K562 (cell line): ENCODE measurements around the gene ADGRG1. TPM values are rescaled to one million over a fixed set of nuclear protein-coding genes. Genes with fewer than 3 reads are reported as not detected.

Source experiments
- ATF2 ChIP-seq: sonication (generic); formaldehyde crosslinking; IDR thresholded peaks from 2 replicates; pipeline ENCODE4 v1.8.1; 2022; ENCODE audit warnings: missing genetic modification reagents
- DDX20 ChIP-seq: fragments of 450-650 bp; IDR thresholded peaks from 2 replicates; pipeline ENCODE4 v1.6.1; 2016; ENCODE audit warnings: missing genetic modification characterization, low read depth, mild to moderate bottlenecking, missing compliant biosample characterization, moderate library complexity
- MGA ChIP-seq: fragments of 450-650 bp; IDR thresholded peaks from 2 replicates; pipeline ENCODE4 v1.6.1; 2016; ENCODE audit warnings: mild to moderate bottlenecking, moderate library complexity
- PRPF4 ChIP-seq: fragments of 200-400 bp; formaldehyde crosslinking; IDR thresholded peaks from one replicate; pipeline ENCODE4 v1.6.1; 2017; ENCODE audit warnings: low read length, low read depth, mild to moderate bottlenecking; ENCODE audit not compliant: insufficient read depth, poor library complexity, severe bottlenecking
- SAP30 ChIP-seq: fragments of 200-600 bp; sonication (generic); IDR thresholded peaks from 2 replicates; pipeline ENCODE4 v1.6.1; 2012; ENCODE audit warnings: borderline replicate concordance, low read depth, mild to moderate bottlenecking, moderate library complexity, low read length, control low read depth, inconsistent platforms; ENCODE audit not compliant: insufficient read depth, poor library complexity, severe bottlenecking
- TCF7 ChIP-seq: sonication (generic); IDR thresholded peaks from 2 replicates; pipeline ENCODE4 v1.6.1; 2016; ENCODE audit warnings: antibody characterized with exemption, borderline replicate concordance
- THRAP3 ChIP-seq: fragments of 450-650 bp; IDR thresholded peaks from 2 replicates; pipeline ENCODE4 v1.6.1; 2016; ENCODE audit warnings: mild to moderate bottlenecking, inconsistent platforms, borderline replicate concordance
- polyA plus RNA-seq, 8 experiments: library from polyadenylated mRNA; depleted of rRNA in 4 of 8; stranded (reverse) in 5 of 8; unstranded in 3 of 8; fragments of >200 nt; fragmentation: Nextera tagmentation in 2 of 8; fragmentation: Illumina TruSeq in 1 of 8; extraction: Ambion mirVana in 2 of 8; extraction: Trizol in 1 of 8; gene quantifications; 2 replicates each; pipeline versions ENCODE4 v1.2.1 to v1.2.3, GENCODE V29; 2011 to 2014; ENCODE audit warnings: inconsistent platforms in 1 of 8, missing spikeins in 1 of 8
- total RNA-seq, 7 experiments: library from RNA; depleted of rRNA in 6 of 7; stranded (reverse); fragments of >200 nt in 6 of 7; fragmentation: Illumina TruSeq in 2 of 7; extraction: Trizol in 2 of 7; gene quantifications; 2 replicates each; pipeline versions ENCODE4 v1.2.1 to v1.2.3, GENCODE V29; 2011 to 2021; ENCODE audit warnings: low replicate concordance in 1 of 7

The ADGRG1 gene
- total and polyA plus RNA-seq, 9 of the 15 experiments (the other 6 are each of a cell fraction or from before 2014, with no cell fraction given), result 0.04 to 0.31 (median 0.16) TPM; not detected in 6

GRCh38 chr16:57579361-57579665 is 49.1 kb upstream of the ADGRG1 start (continued):
- no peak for TF ChIP-seq MGA
- TF ChIP-seq THRAP3, result no peak
- no peak for TF ChIP-seq ATF2 (CRISPR knock-in tag)
- no peak for TF ChIP-seq PRPF4
- no peak for TF ChIP-seq TCF7
- TF ChIP-seq DDX20, result no peak
- TF ChIP-seq SAP30, result no peak
- TF ChIP-seq, all 486 proteins: peak for 0
